ENCODE results near the gene C18orf63. TPM values are rescaled to one million over a fixed set of nuclear protein-coding genes. Genes with fewer than 3 reads are reported as not detected.

C18orf63 gene
- total RNA-seq (not detected in 2 replicates), polyA plus RNA-seq (not detected in 2 replicates), polyA minus RNA-seq (not detected in 2 replicates), Bru-seq, nascent RNA (not detected), BruChase-seq, experiment 1, labeled RNA remaining after a 6-hour chase (not detected), BruChase-seq, experiment 2, labeled RNA remaining after a 2-hour chase (not detected)
- polyA plus RNA-seq (2011; cell fraction: cytosol; rRNA removed) = not detected in 2 replicates
- not detected in 2 replicates for polyA plus RNA-seq (2011; cell fraction: nucleus; rRNA removed)
- not detected in 2 replicates for polyA plus RNA-seq (2012)
- polyA minus RNA-seq (2011; cell fraction: cytosol; rRNA and poly(A)+ RNA removed) = not detected
- not detected in 2 replicates for polyA minus RNA-seq (2011; cell fraction: nucleus; rRNA and poly(A)+ RNA removed)
- long read RNA-seq = 0 reads

- H3K27me3 ChIP-seq (ENCODE audit: control insufficient read depth in 2 of 2, insufficient read depth in 2 of 2, low read length in 2 of 2) = no peaks in the 10 kb centered on the region
- dilution Hi-C loops (cut with MboI; ENCODE audit: extremely low pct_ligation_motif_present, low sequenced_read_pairs) = no loop called here
- no peak within 1 kb of the TSS for H3K9ac ChIP-seq (replicated peaks; ENCODE audit: extremely low read depth, insufficient read depth, low read length)
- no peaks in the 10 kb centered on the region for H3K36me3 ChIP-seq (ENCODE audit: control insufficient read depth in 2 of 2, extremely low read depth in 1 of 2, insufficient read depth in 2 of 2, low read length in 2 of 2)
- no peak within 1 kb of the TSS for H3K4me3 ChIP-seq (replicated peaks in 1 of 3; ENCODE audit: insufficient read depth in 1 of 3, low read depth in 1 of 3, low read length in 3 of 3)
- H3K4me1 ChIP-seq (ENCODE audit: control insufficient read depth, extremely low read depth, insufficient read depth, low read length) = no peaks in the 10 kb centered on the region
- POLR2A ChIA-PET = no interaction called here
- no peaks in the 10 kb centered on the region for H3K9me3 ChIP-seq (replicated peaks; ENCODE audit: control insufficient read depth, insufficient read depth, low read length)
- intact Hi-C loops (cut with micrococcal nuclease) = no loop called here
- no peaks in the 10 kb centered on the region for H3K79me2 ChIP-seq (ENCODE audit: control insufficient read depth, insufficient read depth, low read length)
- DNase-seq (ENCODE audit: low read depth, low spot score) (no peak), FAIRE-seq (no peak)
- H2AFZ ChIP-seq (ENCODE audit: low read depth, low read length) = no peak within 1 kb of the TSS
- no peak within 1 kb of the TSS for H3K27ac ChIP-seq (ENCODE audit: insufficient read depth, low read depth, low read length)
- TF ChIP-seq EZH2 (IDR thresholded peaks at IDR 0.05; ENCODE audit: borderline replicate concordance, low read depth, low read length, severe bottlenecking) = no peak
- TF ChIP-seq FOS (IDR thresholded peaks at IDR 0.05; ENCODE audit: borderline replicate concordance, insufficient read depth, low read length) = no peak
- no peak for TF ChIP-seq GATA2 (IDR thresholded peaks at IDR 0.05; ENCODE audit: insufficient read depth, insufficient read length, low read depth, low read length)
- no peak for TF ChIP-seq POLR2AphosphoS5 (IDR thresholded peaks at IDR 0.05; ENCODE audit: insufficient read depth, low read depth, low read length)
- no peak within 1 kb of the TSS for H3K4me2 ChIP-seq (ENCODE audit: insufficient read depth, low read length)
- BruUV-seq (replicated peaks) = no TSS peak
- H3K9me1 ChIP-seq (replicated peaks; ENCODE audit: control insufficient read depth, extremely low read depth, insufficient read depth, low read length) = no peaks in the 10 kb centered on the region
- CTCF ChIA-PET = no interaction called here
- no peaks in the 10 kb centered on the region for H4K20me1 ChIP-seq (replicated peaks; ENCODE audit: control insufficient read depth, extremely low read depth, insufficient read depth, low read length)
These were observed at the start of gene C18orf63 for GRCh38 chr18:74315464-74316256. Gene C18orf63, plus strand, starts transcription at chr18:74315839. Its CDS starts 2,027 bp downstream, at chr18:74317866.

DNA sequence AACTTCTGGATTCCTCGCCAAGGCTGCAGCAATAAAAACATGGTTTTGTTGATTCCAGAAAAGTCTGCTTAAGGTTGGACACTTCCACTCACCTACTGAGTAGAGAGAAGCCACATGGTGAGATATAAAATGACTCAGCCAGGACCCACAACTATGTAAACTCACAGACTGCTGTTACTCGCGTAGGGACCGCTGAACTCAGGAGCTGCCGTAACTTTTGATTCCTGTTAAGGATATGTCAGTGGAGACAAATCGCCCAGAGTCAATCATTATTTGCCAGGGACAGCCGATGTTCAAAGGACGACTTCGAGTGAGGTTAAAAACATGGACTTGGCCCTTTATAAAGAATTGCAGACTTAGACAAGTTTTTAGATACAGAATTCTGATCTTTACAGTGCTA is 49.5 kb upstream of the C18orf63 start:
- no peak overlapping the region for H3K4me2 ChIP-seq (ENCODE audit: insufficient read depth, low read length)
- ChIA-PET CTCF (no interaction called here), POLR2A (no interaction called here)
- H2AFZ ChIP-seq (ENCODE audit: low read depth, low read length) = no peak overlapping the region
- dilution Hi-C loops (cut with MboI; ENCODE audit: extremely low pct_ligation_motif_present, low sequenced_read_pairs) = no loop called here
- BruUV-seq (replicated peaks) = no TSS peak
- TF ChIP-seq, protein P1, sequence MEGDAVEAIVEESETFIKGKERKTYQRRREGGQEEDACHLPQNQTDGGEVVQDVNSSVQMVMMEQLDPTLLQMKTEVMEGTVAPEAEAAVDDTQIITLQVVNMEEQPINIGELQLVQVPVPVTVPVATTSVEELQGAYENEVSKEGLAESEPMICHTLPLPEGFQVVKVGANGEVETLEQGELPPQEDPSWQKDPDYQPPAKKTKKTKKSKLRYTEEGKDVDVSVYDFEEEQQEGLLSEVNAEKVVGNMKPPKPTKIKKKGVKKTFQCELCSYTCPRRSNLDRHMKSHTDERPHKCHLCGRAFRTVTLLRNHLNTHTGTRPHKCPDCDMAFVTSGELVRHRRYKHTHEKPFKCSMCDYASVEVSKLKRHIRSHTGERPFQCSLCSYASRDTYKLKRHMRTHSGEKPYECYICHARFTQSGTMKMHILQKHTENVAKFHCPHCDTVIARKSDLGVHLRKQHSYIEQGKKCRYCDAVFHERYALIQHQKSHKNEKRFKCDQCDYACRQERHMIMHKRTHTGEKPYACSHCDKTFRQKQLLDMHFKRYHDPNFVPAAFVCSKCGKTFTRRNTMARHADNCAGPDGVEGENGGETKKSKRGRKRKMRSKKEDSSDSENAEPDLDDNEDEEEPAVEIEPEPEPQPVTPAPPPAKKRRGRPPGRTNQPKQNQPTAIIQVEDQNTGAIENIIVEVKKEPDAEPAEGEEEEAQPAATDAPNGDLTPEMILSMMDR (IDR thresholded peaks at IDR 0.05; ENCODE audit: extremely low read depth in 1 of 2, insufficient read depth in 1 of 2, low read depth in 1 of 2, low read length in 2 of 2) = no peak
- TF ChIP-seq, protein P2, sequence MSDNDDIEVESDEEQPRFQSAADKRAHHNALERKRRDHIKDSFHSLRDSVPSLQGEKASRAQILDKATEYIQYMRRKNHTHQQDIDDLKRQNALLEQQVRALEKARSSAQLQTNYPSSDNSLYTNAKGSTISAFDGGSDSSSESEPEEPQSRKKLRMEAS (IDR thresholded peaks at IDR 0.05; ENCODE audit: insufficient read depth, insufficient read length) = no peak
- TF ChIP-seq FOS (IDR thresholded peaks at IDR 0.05; ENCODE audit: borderline replicate concordance, insufficient read depth, low read length) = no peak
- no peak for TF ChIP-seq MYC (IDR thresholded peaks at IDR 0.05; ENCODE audit: low read depth, low read length)
- TF ChIP-seq POLR2AphosphoS5 (IDR thresholded peaks at IDR 0.05; ENCODE audit: insufficient read depth, low read depth, low read length) = no peak
- TF ChIP-seq GATA2 (IDR thresholded peaks at IDR 0.05; ENCODE audit: insufficient read depth, insufficient read length, low read depth, low read length) = no peak
- TF ChIP-seq EZH2 (IDR thresholded peaks at IDR 0.05; ENCODE audit: borderline replicate concordance, low read depth, low read length, severe bottlenecking) = no peak
- no peak for TF ChIP-seq JUN (IDR thresholded peaks at IDR 0.05; ENCODE audit: borderline replicate concordance, insufficient read depth, insufficient read length, low read depth)
- TF ChIP-seq POLR2A (IDR thresholded peaks at IDR 0.05; ENCODE audit: low read depth, low read length) = no peak
- H3K79me2 ChIP-seq (ENCODE audit: control insufficient read depth, insufficient read depth, low read length) = no peaks in the 10 kb centered on the region
- DNase-seq (ENCODE audit: low read depth, low spot score) (no peak), FAIRE-seq (no peak)
- H3K36me3 ChIP-seq (ENCODE audit: control insufficient read depth in 2 of 2, extremely low read depth in 1 of 2, insufficient read depth in 2 of 2, low read length in 2 of 2) = no peaks in the 10 kb centered on the region
- H3K27me3 ChIP-seq (ENCODE audit: control insufficient read depth in 2 of 2, insufficient read depth in 2 of 2, low read length in 2 of 2) = no peaks in the 10 kb centered on the region
- H3K9me1 ChIP-seq (replicated peaks; ENCODE audit: control insufficient read depth, extremely low read depth, insufficient read depth, low read length) = no peaks in the 10 kb centered on the region
- H4K20me1 ChIP-seq (replicated peaks; ENCODE audit: control insufficient read depth, extremely low read depth, insufficient read depth, low read length) = no peaks in the 10 kb centered on the region
- H3K4me3 ChIP-seq (replicated peaks in 1 of 3; ENCODE audit: insufficient read depth in 1 of 3, low read depth in 1 of 3, low read length in 3 of 3) = no peak overlapping the region
- no peaks in the 10 kb centered on the region for H3K9me3 ChIP-seq (replicated peaks; ENCODE audit: control insufficient read depth, insufficient read depth, low read length)
- H3K27ac ChIP-seq (ENCODE audit: insufficient read depth, low read depth, low read length) = no peak overlapping the region
- intact Hi-C loops (cut with micrococcal nuclease) = no loop called here
- H3K4me1 ChIP-seq (ENCODE audit: control insufficient read depth, extremely low read depth, insufficient read depth, low read length) = no peaks in the 10 kb centered on the region
- H3K9ac ChIP-seq (replicated peaks; ENCODE audit: extremely low read depth, insufficient read depth, low read length) = no peak overlapping the region

Measured in endothelial cell of umbilical vein (primary cell).